Right hindlimb (tissue), 1 donor: ENCODE data around the gene B3GAT1.

Experiments
- DNase-seq: peaks from one replicate; pipeline ENCODE4 v3.0.0-alpha.2; 2018

The B3GAT1 gene

GRCh38 chr11:134390706-134391569, 21.1 kb downstream of the B3GAT1 start:
- no peak for DNase-seq

DNA sequence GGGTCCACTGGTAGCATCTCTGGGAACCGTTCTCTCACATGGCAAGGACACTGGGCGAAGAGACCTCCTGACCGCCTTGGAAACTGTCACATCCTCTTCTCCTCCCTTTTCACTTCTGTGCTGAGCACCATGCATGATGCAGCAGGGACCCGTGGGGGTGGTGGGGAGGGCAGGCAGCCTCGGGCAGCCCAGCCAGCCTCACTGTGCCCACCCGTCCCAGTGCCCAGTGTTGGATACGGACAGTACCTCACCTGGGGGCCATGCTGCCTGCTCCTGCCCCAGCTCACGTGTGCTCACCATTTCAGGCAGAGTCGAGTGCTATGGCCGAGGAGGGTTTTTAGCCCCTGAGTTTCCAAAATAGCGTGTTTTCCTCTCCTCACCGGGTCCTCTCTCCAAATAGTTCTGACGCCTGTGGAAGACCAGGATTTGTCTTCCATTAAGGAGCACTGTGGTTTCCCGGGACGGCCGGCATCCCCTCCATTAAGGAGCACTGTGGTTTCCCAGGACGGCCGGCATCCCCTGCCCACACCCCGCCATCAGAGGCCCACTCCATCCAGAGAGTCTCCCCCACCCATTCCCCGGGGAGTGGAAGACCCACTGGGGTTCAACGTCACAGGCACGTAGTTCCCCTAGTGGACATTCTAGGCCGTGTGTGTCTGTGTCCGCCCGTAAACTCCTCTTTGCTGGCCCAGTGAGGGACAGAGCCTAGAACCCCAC, 22.4 kb downstream of the B3GAT1 start:
- DNase-seq, result no peak

DNA sequence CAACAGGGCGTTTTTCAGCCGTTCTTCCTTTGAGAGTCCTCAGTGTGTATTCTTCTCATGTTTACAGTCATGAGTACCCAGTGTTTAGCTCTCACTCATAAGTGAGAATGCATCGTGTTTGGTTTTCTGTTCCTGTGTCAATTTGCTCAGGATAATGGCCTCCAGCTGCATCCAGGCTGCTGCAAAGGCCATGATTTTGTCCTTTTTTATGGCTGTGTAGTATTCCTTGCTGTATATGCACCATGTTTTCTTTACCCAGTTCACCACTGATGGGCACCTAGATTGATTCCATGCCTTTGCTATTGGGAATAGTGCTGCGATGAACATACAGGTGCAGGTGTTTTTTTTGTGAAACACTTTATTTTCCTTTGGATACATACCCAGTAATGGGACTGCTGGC, 23.5 kb downstream of the B3GAT1 start:
- DNase-seq, result no peak

- DNase-seq, result no peak
Measured at GRCh38 chr11:134387501-134387900, 24.5 kb downstream of the B3GAT1 start.

GRCh38 chr11:134386945-134387344, 25.1 kb downstream of the B3GAT1 start:
- DNase-seq, result no peak

- peak; percentile 31 for DNase-seq
Measured at GRCh38 chr11:134385774-134386565, 26.1 kb downstream of the B3GAT1 start.

GRCh38 chr11:134385171-134385570, 26.9 kb downstream of the B3GAT1 start:
- DNase-seq, result no peak

DNA sequence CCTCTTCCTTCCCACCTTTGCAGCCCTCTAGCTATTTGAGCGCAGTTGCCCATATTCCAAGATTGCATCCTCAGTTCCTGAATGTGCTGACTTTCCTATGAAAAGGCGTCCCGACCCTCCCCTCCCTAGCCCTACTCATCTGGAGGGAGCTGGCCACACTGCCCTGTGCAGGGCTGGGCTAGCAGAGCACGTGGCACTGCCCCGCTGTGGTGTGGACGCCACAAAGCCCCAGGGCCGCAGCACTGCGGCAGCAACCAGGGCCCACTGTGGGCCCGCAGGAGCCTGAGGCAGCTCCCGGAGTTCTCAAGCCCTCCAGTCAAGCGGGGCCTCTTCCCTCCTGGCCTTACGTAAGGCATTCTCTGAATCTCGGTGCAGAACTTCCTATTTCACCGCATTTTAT, 27.6 kb downstream of the B3GAT1 start:
- DNase-seq, result no peak

- DNase-seq, result no peak
Measured at GRCh38 chr11:134383576-134384221, 28.3 kb downstream of the B3GAT1 start.

- no peak for DNase-seq
Measured at GRCh38 chr11:134382830-134383229, 29.2 kb downstream of the B3GAT1 start.

- DNase-seq, result no peak
Measured at GRCh38 chr11:134382257-134382656, 29.8 kb downstream of the B3GAT1 start.

DNA sequence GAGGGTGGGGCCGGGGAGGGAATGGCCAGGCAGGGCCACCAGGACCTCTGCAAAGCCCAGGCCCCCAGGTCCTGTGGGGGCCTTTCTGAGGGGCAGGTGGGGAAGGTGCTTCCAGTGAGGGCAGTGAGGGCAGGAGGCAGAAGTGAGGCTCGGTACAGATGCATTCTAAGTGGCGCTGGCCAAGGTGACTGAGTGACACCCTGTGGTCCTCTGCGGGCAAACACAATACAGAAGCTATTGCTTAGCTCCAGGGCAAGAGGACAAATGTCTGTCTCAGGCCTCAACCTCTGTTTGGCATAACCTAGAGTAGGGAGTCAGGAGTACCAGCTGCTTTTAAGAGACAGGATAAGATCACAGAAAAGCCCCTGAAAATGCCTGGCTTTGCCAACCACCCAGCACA, 31.3 kb downstream of the B3GAT1 start:
- DNase-seq, result no peak

DNA sequence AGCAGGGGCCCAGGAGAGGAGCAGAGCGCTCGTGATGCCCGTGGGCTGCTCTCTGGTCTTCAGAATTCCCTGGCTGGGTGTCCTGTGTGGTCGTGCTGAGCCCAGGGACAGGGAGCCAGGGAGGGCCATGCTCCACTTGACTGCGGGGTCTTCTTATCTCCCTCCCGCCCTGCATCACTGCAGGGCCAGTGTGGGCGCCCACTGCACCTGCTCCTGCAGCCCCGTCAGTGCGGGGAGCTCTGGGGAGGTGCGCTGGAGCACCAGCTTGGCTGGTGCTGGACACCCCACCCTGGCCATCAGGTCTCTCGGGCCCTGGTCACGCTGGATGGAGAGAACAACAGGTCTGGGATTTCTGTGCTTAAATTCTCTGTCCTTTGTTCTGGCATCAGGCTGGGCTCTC, 31.8 kb downstream of the B3GAT1 start:
- DNase-seq, result no peak

DNA sequence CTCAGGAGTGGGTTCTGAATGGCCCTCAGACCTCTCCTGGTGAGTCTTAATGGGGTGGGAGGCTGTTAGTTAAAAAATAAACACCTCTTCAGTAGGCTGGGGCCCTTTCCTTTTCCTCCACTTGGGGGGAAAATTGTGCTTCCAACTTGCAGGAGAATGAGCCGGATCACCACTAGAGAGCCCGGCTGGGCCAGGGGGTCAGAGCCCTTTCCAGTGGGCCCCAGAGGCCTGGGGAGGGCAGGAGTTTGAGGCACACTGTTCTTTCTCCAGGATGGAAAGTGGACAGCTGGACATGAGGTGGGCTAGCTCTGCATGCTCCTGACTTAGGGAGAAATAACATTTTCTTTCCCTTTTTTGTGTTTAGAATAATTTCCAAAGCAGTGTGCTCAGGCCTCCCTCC, 32.8 kb downstream of the B3GAT1 start:
- DNase-seq, result no peak

DNA sequence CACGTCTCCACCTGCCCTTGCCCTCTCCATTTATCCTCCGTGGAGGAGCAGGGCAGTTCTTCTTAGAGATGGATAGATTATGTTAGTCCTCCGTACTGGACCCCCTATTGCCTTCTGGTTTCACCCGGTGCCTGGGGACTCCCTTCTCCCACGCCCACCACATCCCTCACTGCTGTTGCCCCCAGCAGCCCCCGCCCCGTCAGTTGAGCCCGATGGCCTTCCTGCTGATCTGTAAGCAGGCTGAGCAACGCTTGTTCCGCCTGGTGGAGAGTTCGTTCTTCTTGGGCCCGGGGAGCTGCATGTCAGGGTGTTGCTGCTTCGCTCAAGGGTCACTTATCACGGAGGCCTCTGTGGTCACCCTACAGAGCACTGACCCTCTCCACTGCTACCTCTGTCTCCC, 34.2 kb downstream of the B3GAT1 start:
- DNase-seq, result no peak

- DNase-seq, result no peak
Measured at GRCh38 chr11:134376150-134376921, 35.7 kb downstream of the B3GAT1 start.

DNA sequence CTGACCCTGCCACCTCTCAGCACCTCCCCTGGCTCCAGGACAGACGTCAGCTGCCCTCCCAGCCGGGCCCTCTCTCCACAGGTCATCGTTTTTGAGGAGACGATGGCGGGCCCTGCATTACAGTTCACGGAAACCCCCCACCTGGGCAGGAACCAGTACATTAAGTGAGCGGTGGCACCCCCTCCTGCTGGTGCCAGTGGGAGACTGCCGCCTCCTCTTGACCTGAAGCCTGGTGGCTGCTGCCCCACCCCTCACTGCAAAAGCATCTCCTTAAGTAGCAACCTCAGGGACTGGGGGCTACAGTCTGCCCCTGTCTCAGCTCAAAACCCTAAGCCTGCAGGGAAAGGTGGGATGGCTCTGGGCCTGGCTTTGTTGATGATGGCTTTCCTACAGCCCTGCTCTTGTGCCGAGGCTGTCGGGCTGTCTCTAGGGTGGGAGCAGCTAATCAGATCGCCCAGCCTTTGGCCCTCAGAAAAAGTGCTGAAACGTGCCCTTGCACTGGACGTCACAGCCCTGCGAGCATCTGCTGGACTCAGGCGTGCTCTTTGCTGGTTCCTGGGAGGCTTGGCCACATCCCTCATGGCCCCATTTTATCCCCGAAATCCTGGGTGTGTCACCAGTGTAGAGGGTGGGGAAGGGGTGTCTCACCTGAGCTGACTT, 37.0 kb downstream of the B3GAT1 start:
- DNase-seq, result no peak

- DNase-seq, result no peak
Measured at GRCh38 chr11:134374171-134374570, 37.9 kb downstream of the B3GAT1 start.

DNA sequence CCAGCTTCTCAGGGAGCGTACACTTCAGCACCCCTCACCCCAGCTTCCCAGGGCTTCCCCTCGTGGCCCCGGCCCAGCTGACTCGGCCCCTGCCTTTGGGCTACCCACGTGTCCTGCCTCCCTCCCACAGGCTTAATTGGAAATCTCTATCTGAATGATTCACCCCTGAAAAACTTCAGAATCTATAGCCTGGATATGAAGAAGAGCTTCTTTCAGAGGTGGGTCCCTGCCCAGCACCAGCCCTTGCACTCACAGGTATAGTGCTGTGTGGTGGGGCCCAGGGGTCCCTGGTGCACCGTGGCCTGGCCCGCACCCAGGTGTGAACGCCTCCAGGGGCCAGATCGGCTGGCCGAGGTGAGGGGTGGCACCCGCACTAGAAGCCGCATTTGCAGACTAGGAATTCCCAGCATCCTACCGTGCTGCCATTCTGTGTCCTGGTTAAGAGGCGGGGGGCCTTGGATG, 38.4 kb downstream of the B3GAT1 start:
- no peak for DNase-seq

- DNase-seq, result no peak
Measured at GRCh38 chr11:134372961-134373360, 39.1 kb downstream of the B3GAT1 start.

DNA sequence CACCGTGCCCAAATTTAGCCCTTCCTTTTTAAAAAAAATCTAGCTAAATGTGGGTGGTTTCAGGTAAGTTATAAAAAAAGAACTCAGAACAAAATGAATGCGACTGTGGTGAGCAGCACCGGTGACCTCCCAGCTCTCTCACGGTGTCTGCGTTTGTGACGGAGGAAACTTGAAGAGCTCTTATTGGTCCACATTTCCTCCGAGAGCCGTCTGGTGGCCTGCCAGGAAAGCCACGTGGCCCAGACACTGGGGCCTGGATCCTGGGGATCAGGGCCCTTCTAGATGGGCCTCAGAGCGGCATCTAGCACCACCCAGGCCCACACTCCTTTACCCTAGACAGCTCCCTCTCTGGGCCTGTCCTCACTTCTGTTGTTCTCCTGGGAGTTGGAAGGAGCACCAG, 39.5 kb downstream of the B3GAT1 start:
- no peak for DNase-seq
